ENCODE data around the gene LYPD6B.

- TF ChIP-seq REST (IDR thresholded peaks at IDR 0.05; ENCODE audit: unreplicated experiment) = no peak
- no peak for TF ChIP-seq CTCF (conservative IDR thresholded peaks at IDR 0.05; ENCODE audit: low read depth in 2 of 2)
- TF ChIP-seq EZH2 (IDR thresholded peaks at IDR 0.05; ENCODE audit: low read depth, unreplicated experiment) = no peak
- no peak for TF ChIP-seq CREB1 (CRISPR knock-in tag; IDR thresholded peaks at IDR 0.05; ENCODE audit: low read depth)
- no peak for TF ChIP-seq JUNB (IDR thresholded peaks at IDR 0.05; ENCODE audit: unreplicated experiment)
Measured at GRCh38 chr2:149031396-149031795, 7.1 kb upstream of the LYPD6B start.
